Endothelial cell of umbilical vein (primary cell): ENCODE data around the gene REEP5. TPM values are rescaled to one million over a fixed set of nuclear protein-coding genes. Genes with fewer than 3 reads are reported as not detected.

ENCODE experiments used
- BruUV-seq: library from RNA; stranded (reverse); fragments of 400-500 nt; replicated peaks from 2 replicates; lab custom pipeline; 2021; lab: Mats Ljungman, UMichigan
- CTCF ChIA-PET: fragments of 300-600, 350-600 bp; sonication (Branson Sonifier 250); formaldehyde crosslinking; loops from one replicate; lab custom pipeline; 2021; ENCODE audit warnings: antibody characterized with exemption, inconsistent platforms; lab: Charles Lee
- POLR2A ChIA-PET: fragments of 300-600, 350-600 bp; sonication (Branson Sonifier 250); formaldehyde crosslinking; loops from one replicate; lab custom pipeline; 2021; ENCODE audit warnings: antibody characterized with exemption, inconsistent platforms; lab: Charles Lee
- DNase-seq: peaks from one replicate; pipeline ENCODE4 v3.0.0-alpha.2; 2011; ENCODE audit warnings: low read depth, low spot score
- FAIRE-seq: peaks from 2 replicates; lab custom pipeline; 2011; peaks lifted over from hg19 to GRCh38; lab: Jason Lieb, UNC
- H2AFZ ChIP-seq: 2 replicates; pipeline ENCODE4 v1.6.0; 2012; ENCODE audit warnings: low read depth, low read length, control low read depth, inconsistent platforms
- H3K27ac ChIP-seq: 2 replicates; pipeline ENCODE4 v1.5.1; 2011; ENCODE audit warnings: low read depth, mild to moderate bottlenecking, control low read depth, low read length, moderate library complexity; ENCODE audit not compliant: insufficient read depth
- H3K27me3 ChIP-seq, 2 experiments: 2 replicates each; pipeline versions ENCODE4 v1.6.0 to v1.6.1; 2011; ENCODE audit warnings: low read length in 2 of 2, mixed read lengths in 1 of 2; ENCODE audit not compliant: control insufficient read depth in 2 of 2, insufficient read depth in 2 of 2
- H3K36me3 ChIP-seq, 2 experiments: 2 replicates in 1 of 2; 3 replicates in 1 of 2; pipeline ENCODE4 v1.5.1; 2011; ENCODE audit warnings: low read length in 2 of 2, mild to moderate bottlenecking in 1 of 2, moderate library complexity in 1 of 2; ENCODE audit not compliant: control insufficient read depth in 2 of 2, insufficient read depth in 2 of 2; ENCODE audit errors: extremely low read depth in 1 of 2
- H3K4me1 ChIP-seq: 3 replicates; pipeline ENCODE4 v1.5.1; 2011; ENCODE audit warnings: mild to moderate bottlenecking, low read length; ENCODE audit not compliant: control insufficient read depth, insufficient read depth; ENCODE audit errors: extremely low read depth
- H3K4me2 ChIP-seq: 2 replicates; pipeline ENCODE4 v1.6.1; 2011; ENCODE audit warnings: low read length, control low read depth, mixed read lengths; ENCODE audit not compliant: insufficient read depth
- H3K4me3 ChIP-seq, 3 experiments: fragments of 200-600 bp in 1 of 3; sonication (generic), shearing (Covaris generic) in 1 of 3; replicated peaks in 1 of 3; 2 replicates each; pipeline ENCODE4 v1.5.1; 2011 to 2016; ENCODE audit warnings: control low read depth in 3 of 3, low read length in 3 of 3, mild to moderate bottlenecking in 2 of 3, inconsistent platforms in 1 of 3, low read depth in 1 of 3, moderate library complexity in 1 of 3; ENCODE audit not compliant: insufficient read depth in 1 of 3
- H3K79me2 ChIP-seq: 2 replicates; pipeline ENCODE4 v1.6.0; 2012; ENCODE audit warnings: low read length, inconsistent platforms; ENCODE audit not compliant: control insufficient read depth, insufficient read depth
- H3K9ac ChIP-seq: replicated peaks from 2 replicates; pipeline ENCODE3; 2011; ENCODE audit warnings: low read length, control low read depth; ENCODE audit not compliant: insufficient read depth; ENCODE audit errors: extremely low read depth
- H3K9me1 ChIP-seq: replicated peaks from 3 replicates; pipeline ENCODE4 v1.6.0; 2011; ENCODE audit warnings: mild to moderate bottlenecking, low read length; ENCODE audit not compliant: control insufficient read depth, insufficient read depth; ENCODE audit errors: extremely low read depth
- H3K9me3 ChIP-seq: replicated peaks from 2 replicates; pipeline ENCODE4 v1.5.1; 2012; ENCODE audit warnings: low read length, inconsistent platforms; ENCODE audit not compliant: control insufficient read depth, insufficient read depth
- H4K20me1 ChIP-seq: replicated peaks from 2 replicates; pipeline ENCODE3; 2011; ENCODE audit warnings: mild to moderate bottlenecking, low read length; ENCODE audit not compliant: control insufficient read depth, insufficient read depth; ENCODE audit errors: extremely low read depth
- EZH2 ChIP-seq: IDR thresholded peaks from 2 replicates; pipeline ENCODE4 v1.6.1; 2012; ENCODE audit warnings: borderline replicate concordance, low read depth, mild to moderate bottlenecking, moderate library complexity, low read length, inconsistent platforms; ENCODE audit not compliant: severe bottlenecking
- FOS ChIP-seq: IDR thresholded peaks from 2 replicates; pipeline ENCODE4 v1.6.1; 2011; ENCODE audit warnings: mild to moderate bottlenecking, low read length, moderate library complexity, borderline replicate concordance; ENCODE audit not compliant: insufficient read depth
- GATA2 ChIP-seq: IDR thresholded peaks from 2 replicates; pipeline ENCODE4 v1.7.0; 2011; ENCODE audit warnings: low read depth, mild to moderate bottlenecking, moderate library complexity, mixed read lengths, low read length; ENCODE audit not compliant: insufficient read length, insufficient read depth
- JUN ChIP-seq: IDR thresholded peaks from 2 replicates; pipeline ENCODE4 v1.6.1; 2011; ENCODE audit warnings: borderline replicate concordance, low read depth; ENCODE audit not compliant: insufficient read length, insufficient read depth
- MYC ChIP-seq: IDR thresholded peaks from one replicate; pipeline ENCODE4 v1.6.1; 2011; ENCODE audit warnings: mild to moderate bottlenecking, low read depth, low read length
- POLR2A ChIP-seq: IDR thresholded peaks from 2 replicates; pipeline ENCODE4 v1.6.1; 2012; ENCODE audit warnings: low read depth, mild to moderate bottlenecking, control low read depth, low read length
- POLR2AphosphoS5 ChIP-seq: IDR thresholded peaks from 2 replicates; pipeline ENCODE4 v1.6.1; 2012; ENCODE audit warnings: low read depth, mild to moderate bottlenecking, control low read depth, low read length, moderate library complexity; ENCODE audit not compliant: insufficient read depth
- dilution Hi-C: fragments of 300-500 bp; cut with MboI; formaldehyde crosslinking; loops from one replicate; pipeline ENCODE4 v1.15.0; 2019; ENCODE audit warnings: low sequenced_read_pairs; ENCODE audit not compliant: extremely low pct_ligation_motif_present
- intact Hi-C: fragments of 100-400 bp; cut with micrococcal nuclease; formaldehyde crosslinking; loops from one replicate; pipeline ENCODE4 v1.10.0; 2022
- polyA plus RNA-seq, 4 experiments: library from polyadenylated mRNA; depleted of rRNA in 3 of 4; stranded (reverse) in 3 of 4; unstranded in 1 of 4; fragments of >200 nt; gene quantifications; 2 replicates each; pipeline versions ENCODE4 v1.2.1 to v1.2.3, GENCODE V29; 2011 to 2012; ENCODE audit warnings: missing spikeins in 1 of 4
- total RNA-seq: library from RNA; stranded (reverse); gene quantifications from 2 replicates; pipeline ENCODE4 v1.2.3, GENCODE V29; 2021
- TF ChIP-seq, protein P1 (sequence below): IDR thresholded peaks from 2 replicates; pipeline ENCODE4 v1.6.1; 2011; ENCODE audit not compliant: insufficient read depth, insufficient read length
- TF ChIP-seq, protein P2 (sequence below), 2 donors: IDR thresholded peaks; 1 replicate in 1 of 2; 2 replicates in 1 of 2; pipeline ENCODE4 v1.5.1; 2011; ENCODE audit warnings: low read length in 2 of 2, mild to moderate bottlenecking in 2 of 2, moderate library complexity in 2 of 2, control low read depth in 1 of 2, inconsistent platforms in 1 of 2, low read depth in 1 of 2; ENCODE audit not compliant: insufficient read depth in 1 of 2; ENCODE audit errors: extremely low read depth in 1 of 2

REEP5 gene
- total and polyA plus RNA-seq, 2 donors (not counting 3 experiments of a cell fraction or from before 2014, with no cell fraction given): 98.0 to 163 TPM

DNA sequence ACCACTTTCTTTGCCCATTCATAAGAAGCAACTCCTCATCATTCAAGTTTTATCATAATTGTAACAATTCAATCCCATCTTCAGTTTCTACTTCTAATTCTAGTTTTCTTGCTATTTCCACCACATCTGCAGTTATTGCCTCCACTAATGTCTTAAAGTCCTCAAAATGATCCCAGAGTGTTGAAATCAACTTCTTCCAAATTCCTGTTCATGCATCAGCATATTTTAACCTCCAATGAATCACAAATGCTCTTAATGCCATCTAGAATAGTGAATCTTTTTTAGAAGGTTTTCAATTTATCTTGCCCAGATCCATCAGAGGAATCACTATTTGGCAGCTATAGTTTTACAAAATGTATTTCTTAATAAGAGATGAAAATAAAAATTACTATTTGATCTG is 64.2 kb downstream of the REEP5 start:
- no peak overlapping the region for H3K4me3 ChIP-seq
- no TSS peak for BruUV-seq
- no peaks in the 10 kb centered on the region for H3K9me3 ChIP-seq
- peaks cover 13% of the 10 kb centered on the region for H3K4me1 ChIP-seq
- no peak overlapping the region for H3K9ac ChIP-seq
- H4K20me1 ChIP-seq: no peaks in the 10 kb centered on the region
- POLR2A ChIA-PET: no interaction called here
- TF ChIP-seq GATA2 (no peak), FOS (no peak), POLR2AphosphoS5 (no peak), MYC (no peak), POLR2A (no peak), EZH2 (no peak), JUN (no peak)
- TF ChIP-seq, protein P1, sequence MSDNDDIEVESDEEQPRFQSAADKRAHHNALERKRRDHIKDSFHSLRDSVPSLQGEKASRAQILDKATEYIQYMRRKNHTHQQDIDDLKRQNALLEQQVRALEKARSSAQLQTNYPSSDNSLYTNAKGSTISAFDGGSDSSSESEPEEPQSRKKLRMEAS: no peak
- TF ChIP-seq, protein P2, sequence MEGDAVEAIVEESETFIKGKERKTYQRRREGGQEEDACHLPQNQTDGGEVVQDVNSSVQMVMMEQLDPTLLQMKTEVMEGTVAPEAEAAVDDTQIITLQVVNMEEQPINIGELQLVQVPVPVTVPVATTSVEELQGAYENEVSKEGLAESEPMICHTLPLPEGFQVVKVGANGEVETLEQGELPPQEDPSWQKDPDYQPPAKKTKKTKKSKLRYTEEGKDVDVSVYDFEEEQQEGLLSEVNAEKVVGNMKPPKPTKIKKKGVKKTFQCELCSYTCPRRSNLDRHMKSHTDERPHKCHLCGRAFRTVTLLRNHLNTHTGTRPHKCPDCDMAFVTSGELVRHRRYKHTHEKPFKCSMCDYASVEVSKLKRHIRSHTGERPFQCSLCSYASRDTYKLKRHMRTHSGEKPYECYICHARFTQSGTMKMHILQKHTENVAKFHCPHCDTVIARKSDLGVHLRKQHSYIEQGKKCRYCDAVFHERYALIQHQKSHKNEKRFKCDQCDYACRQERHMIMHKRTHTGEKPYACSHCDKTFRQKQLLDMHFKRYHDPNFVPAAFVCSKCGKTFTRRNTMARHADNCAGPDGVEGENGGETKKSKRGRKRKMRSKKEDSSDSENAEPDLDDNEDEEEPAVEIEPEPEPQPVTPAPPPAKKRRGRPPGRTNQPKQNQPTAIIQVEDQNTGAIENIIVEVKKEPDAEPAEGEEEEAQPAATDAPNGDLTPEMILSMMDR (IDR thresholded peaks at IDR 0.05; ENCODE audit: extremely low read depth in 1 of 2, insufficient read depth in 1 of 2, low read depth in 1 of 2, low read length in 2 of 2): no peak
- DNase-seq: no peak
- H3K36me3 ChIP-seq: peaks cover 0 to 4% of the 10 kb centered on the region in 2 experiments
- intact Hi-C loops (no loop called here), dilution Hi-C loops (no loop called here)
- CTCF ChIA-PET: interaction anchor here (4.1 kb wide), 1 partner anchor 9 kb away, joined by 50 read pairs; no protein-coding TSS in a partner anchor
- H3K4me2 ChIP-seq: no peak overlapping the region
- H3K79me2 ChIP-seq: peaks cover 18% of the 10 kb centered on the region
- no peak for FAIRE-seq
- H3K27ac ChIP-seq: no peak overlapping the region
- no peaks in the 10 kb centered on the region for H3K9me1 ChIP-seq
- no peak overlapping the region for H2AFZ ChIP-seq
- peaks cover 6 to 17% of the 10 kb centered on the region in 2 experiments for H3K27me3 ChIP-seq
